Mesenchymal stem cell (in vitro differentiated cells and primary cell): ENCODE data around the gene XRN2.
A peak's percentile ranks its signal among the peaks of the same experiment; 100 is the strongest.

Experiments used
- DNase-seq: peaks from one replicate; pipeline ENCODE4 v3.0.0-alpha.2; 2013
- H2AFZ ChIP-seq: one replicate; pipeline ENCODE4 v1.6.1; 2013; ENCODE audit warnings: low read depth, mild to moderate bottlenecking, control low read depth, inconsistent platforms, low read length, moderate library complexity
- H2AK5ac ChIP-seq: 2 replicates; pipeline ENCODE4 v1.6.1; 2013; ENCODE audit warnings: low read length, moderate library complexity, mild to moderate bottlenecking, inconsistent platforms; ENCODE audit not compliant: severe bottlenecking
- H2BK120ac ChIP-seq: one replicate; pipeline ENCODE4 v1.6.1; 2013; ENCODE audit warnings: low read depth, mild to moderate bottlenecking, inconsistent platforms, low read length, moderate library complexity
- H2BK12ac ChIP-seq, 2 experiments: one replicate each; pipeline ENCODE4 v1.6.1; 2013; ENCODE audit warnings: inconsistent platforms in 2 of 2, low read length in 2 of 2, mild to moderate bottlenecking in 2 of 2, moderate library complexity in 2 of 2, control low read depth in 1 of 2
- H2BK15ac ChIP-seq: one replicate; pipeline ENCODE4 v1.6.1; 2013; ENCODE audit warnings: mild to moderate bottlenecking, low read depth, inconsistent platforms; ENCODE audit not compliant: poor library complexity, severe bottlenecking
- H2BK5ac ChIP-seq: 2 replicates; pipeline ENCODE4 v1.6.1; 2013; ENCODE audit warnings: low read depth, mild to moderate bottlenecking, low read length, control low read depth, inconsistent platforms; ENCODE audit not compliant: poor library complexity, severe bottlenecking
- H3K14ac ChIP-seq, 2 experiments: one replicate each; pipeline ENCODE4 v1.6.1; 2013; ENCODE audit warnings: inconsistent platforms in 2 of 2, low read length in 2 of 2, control low read depth in 1 of 2, mild to moderate bottlenecking in 1 of 2, moderate library complexity in 1 of 2
- H3K18ac ChIP-seq, 2 experiments: one replicate each; pipeline ENCODE4 v1.6.1; 2013; ENCODE audit warnings: inconsistent platforms in 2 of 2, low read length in 2 of 2, control low read depth in 1 of 2, low read depth in 1 of 2, mild to moderate bottlenecking in 1 of 2
- H3K23ac ChIP-seq, 2 experiments: one replicate each; pipeline ENCODE4 v1.6.1; 2013; ENCODE audit warnings: inconsistent platforms in 2 of 2, low read length in 2 of 2, mild to moderate bottlenecking in 2 of 2, moderate library complexity in 2 of 2, control low read depth in 1 of 2
- H3K27ac ChIP-seq: 2 replicates; pipeline ENCODE4 v1.5.1; 2013; ENCODE audit warnings: mild to moderate bottlenecking, moderate library complexity, low read length, control low read depth, inconsistent platforms; ENCODE audit not compliant: poor library complexity, severe bottlenecking
- H3K27me3 ChIP-seq, 2 experiments: 2 replicates each; pipeline versions ENCODE4 v1.6.1 to v1.7.0; 2013; ENCODE audit warnings: low read length in 2 of 2, mild to moderate bottlenecking in 2 of 2, moderate library complexity in 2 of 2, control low read depth in 1 of 2, inconsistent platforms in 1 of 2; ENCODE audit not compliant: control insufficient read depth in 1 of 2, insufficient read depth in 1 of 2
- H3K36me3 ChIP-seq, 2 experiments: 2 replicates each; pipeline versions ENCODE4 v1.6.1 to v1.7.0; 2013; ENCODE audit warnings: low read length in 2 of 2, control low read depth in 1 of 2, inconsistent platforms in 1 of 2, low read depth in 1 of 2, mild to moderate bottlenecking in 1 of 2; ENCODE audit not compliant: insufficient read depth in 2 of 2, control insufficient read depth in 1 of 2
- H3K4ac ChIP-seq, 2 experiments: one replicate each; pipeline ENCODE4 v1.6.1; 2013; ENCODE audit warnings: inconsistent platforms in 2 of 2, low read length in 2 of 2, mild to moderate bottlenecking in 2 of 2, moderate library complexity in 2 of 2, control low read depth in 1 of 2, low read depth in 1 of 2
- H3K4me1 ChIP-seq: 2 replicates; pipeline ENCODE4 v1.6.1; 2013; ENCODE audit warnings: low read depth, low read length, control low read depth; ENCODE audit not compliant: control insufficient read depth, insufficient read depth
- H3K4me2 ChIP-seq: 2 replicates; pipeline ENCODE4 v1.6.1; 2013; ENCODE audit warnings: low read length, mild to moderate bottlenecking, inconsistent platforms; ENCODE audit not compliant: poor library complexity, severe bottlenecking
- H3K4me3 ChIP-seq, 2 experiments: 2 replicates each; pipeline versions ENCODE4 v1.5.1 to v1.7.0; 2013; ENCODE audit warnings: low read length in 2 of 2, mild to moderate bottlenecking in 2 of 2, control low read depth in 1 of 2, low read depth in 1 of 2; ENCODE audit not compliant: insufficient read depth in 1 of 2
- H3K79me1 ChIP-seq: replicated peaks from 2 replicates; pipeline ENCODE4 v1.6.1; 2013; ENCODE audit warnings: mild to moderate bottlenecking, control low read depth, low read length, inconsistent platforms; ENCODE audit not compliant: poor library complexity, severe bottlenecking
- H3K9ac ChIP-seq: 2 replicates; pipeline ENCODE4 v1.7.0; 2013; ENCODE audit warnings: mild to moderate bottlenecking, low read length, moderate library complexity
- H3K9me3 ChIP-seq: 2 replicates; pipeline ENCODE4 v1.7.0; 2013; ENCODE audit warnings: mild to moderate bottlenecking, low read length; ENCODE audit not compliant: control insufficient read depth
- H4K8ac ChIP-seq: one replicate; pipeline ENCODE4 v1.6.1; 2013; ENCODE audit warnings: inconsistent platforms, mild to moderate bottlenecking, low read length, moderate library complexity
- H4K91ac ChIP-seq: one replicate; pipeline ENCODE4 v1.6.1; 2013; ENCODE audit warnings: mild to moderate bottlenecking, low read length, inconsistent platforms
- WGBS: methylation state at CpG from one replicate; pipeline ENCODE4 v1.1.7; 2013; ENCODE audit warnings: mixed read lengths; 5-methylcytosine and 5-hydroxymethylcytosine counted together

Gene XRN2

GRCh38 chr20:21391972-21392352, 88.8 kb downstream of the XRN2 start:
- Histone ChIP-seq H3K9me3 (no peaks in the 10 kb centered on the region), H3K14ac (no peak overlapping the region), H2AK5ac (no peak overlapping the region), H2BK15ac (no peak overlapping the region), H4K8ac (no peak overlapping the region), H3K4me2 (peak overlapping the region; percentile 66), H3K27ac (no peak overlapping the region), H2BK120ac (no peak overlapping the region), H3K4me3 (peak overlapping the region in 1 of 2 experiments; percentile 10), H2BK5ac (no peak overlapping the region), H3K79me1 (peaks cover 1% of the 10 kb centered on the region), H3K27me3 (peaks cover 38 to 54% of the 10 kb centered on the region in 2 experiments), H2AFZ (no peak overlapping the region), H3K4me1 (peaks cover 19% of the 10 kb centered on the region), H3K9ac (no peak overlapping the region), H3K36me3 (peaks cover 5 to 38% of the 10 kb centered on the region in 2 experiments), H3K23ac (no peak overlapping the region), H3K4ac (no peak overlapping the region), H3K18ac (no peak overlapping the region), H2BK12ac (no peak overlapping the region), H4K91ac (no peak overlapping the region)
- 11% methylated on average over 10 of the region's 10 CpGs for WGBS
- peak; percentile 28 for DNase-seq

- H2AFZ ChIP-seq: no peak overlapping the region
- no peak overlapping the region for H2BK12ac ChIP-seq
- no peak overlapping the region for H3K27ac ChIP-seq
- H3K23ac ChIP-seq: no peak overlapping the region
- peaks cover 5 to 26% of the 10 kb centered on the region in 2 experiments for H3K36me3 ChIP-seq
- no peaks in the 10 kb centered on the region for H3K9me3 ChIP-seq
- peaks cover 23% of the 10 kb centered on the region for H3K4me1 ChIP-seq
- no peaks in the 10 kb centered on the region for H3K79me1 ChIP-seq
- no peak overlapping the region for H3K4me3 ChIP-seq
- WGBS: 43% methylated on average over 3 of the region's 4 CpGs
- DNase-seq: no peak
- no peak overlapping the region for H3K4ac ChIP-seq
- H2BK15ac ChIP-seq: no peak overlapping the region
- H3K14ac ChIP-seq: no peak overlapping the region
- no peak overlapping the region for H2BK120ac ChIP-seq
- H3K18ac ChIP-seq: no peak overlapping the region
- H3K4me2 ChIP-seq: no peak overlapping the region
- no peak overlapping the region for H2BK5ac ChIP-seq
- H4K8ac ChIP-seq: no peak overlapping the region
- H3K27me3 ChIP-seq: peaks cover 48 to 65% of the 10 kb centered on the region in 2 experiments
- no peak overlapping the region for H4K91ac ChIP-seq
- no peak overlapping the region for H3K9ac ChIP-seq
- no peak overlapping the region for H2AK5ac ChIP-seq
These were observed 90.0 kb downstream of the XRN2 start for GRCh38 chr20:21393166-21393565.

- no peak overlapping the region for H3K27ac ChIP-seq
- no peak overlapping the region for H3K23ac ChIP-seq
- H2BK120ac ChIP-seq: no peak overlapping the region
- H3K4me1 ChIP-seq: peaks cover 23% of the 10 kb centered on the region
- no peak overlapping the region for H3K9ac ChIP-seq
- H2BK15ac ChIP-seq: no peak overlapping the region
- H3K14ac ChIP-seq: no peak overlapping the region
- no CpG with 5 or more reads among the region's 4 CpGs for WGBS
- no peak overlapping the region for H2BK5ac ChIP-seq
- peaks cover 53 to 73% of the 10 kb centered on the region in 2 experiments for H3K27me3 ChIP-seq
- no peak overlapping the region for H3K18ac ChIP-seq
- no peak for DNase-seq
- no peak overlapping the region for H2AFZ ChIP-seq
- H4K8ac ChIP-seq: no peak overlapping the region
- H3K4me2 ChIP-seq: no peak overlapping the region
- H3K9me3 ChIP-seq: no peaks in the 10 kb centered on the region
- H4K91ac ChIP-seq: no peak overlapping the region
- H3K79me1 ChIP-seq: no peaks in the 10 kb centered on the region
- H3K36me3 ChIP-seq: peaks cover 5 to 19% of the 10 kb centered on the region in 2 experiments
- H2AK5ac ChIP-seq: no peak overlapping the region
- no peak overlapping the region for H3K4ac ChIP-seq
- H3K4me3 ChIP-seq: no peak overlapping the region
- no peak overlapping the region for H2BK12ac ChIP-seq
These were observed 90.8 kb downstream of the XRN2 start for GRCh38 chr20:21393816-21394519.

- no peak overlapping the region for H3K14ac ChIP-seq
- H3K4ac ChIP-seq: no peak overlapping the region
- no peak overlapping the region for H4K8ac ChIP-seq
- H3K4me1 ChIP-seq: peaks cover 23% of the 10 kb centered on the region
- H3K18ac ChIP-seq: no peak overlapping the region
- H3K4me3 ChIP-seq: no peak overlapping the region
- no peak overlapping the region for H2BK15ac ChIP-seq
- H3K9ac ChIP-seq: no peak overlapping the region
- peaks cover 5 to 13% of the 10 kb centered on the region in 2 experiments for H3K36me3 ChIP-seq
- no peak overlapping the region for H3K27ac ChIP-seq
- peaks cover 54 to 79% of the 10 kb centered on the region in 2 experiments for H3K27me3 ChIP-seq
- H4K91ac ChIP-seq: no peak overlapping the region
- H2BK12ac ChIP-seq: no peak overlapping the region
- DNase-seq: no peak
- no peaks in the 10 kb centered on the region for H3K9me3 ChIP-seq
- H2BK5ac ChIP-seq: no peak overlapping the region
- H3K4me2 ChIP-seq: no peak overlapping the region
- H3K79me1 ChIP-seq: no peaks in the 10 kb centered on the region
- H2AK5ac ChIP-seq: no peak overlapping the region
- H3K23ac ChIP-seq: no peak overlapping the region
- WGBS: 0% methylated on average over 1 of the region's 3 CpGs
- H2BK120ac ChIP-seq: no peak overlapping the region
- H2AFZ ChIP-seq: no peak overlapping the region
These were observed 91.4 kb downstream of the XRN2 start for GRCh38 chr20:21394551-21394950.
